ENCODE data around the gene HTR3B. TPM values are rescaled to one million over a fixed set of nuclear protein-coding genes. Genes with fewer than 3 reads are reported as not detected.

The HTR3B gene
- total and polyA plus RNA-seq, 2 experiments from 2014 or later, result 0.42 to 0.77 TPM

- WGBS (ENCODE audit: low lambda C conversion rate, missing lambda C conversion rate), result 64% methylated on average over 3 of the region's 3 CpGs
- no peak overlapping the region for H3K27ac ChIP-seq
- no peaks in the 10 kb centered on the region for H3K9me3 ChIP-seq (ENCODE audit: low read depth)
- H4K20me1 ChIP-seq (ENCODE audit: insufficient read depth, poor library complexity, severe bottlenecking), result peaks cover 4% of the 10 kb centered on the region
- no peak overlapping the region for H2AFZ ChIP-seq
- H3K79me2 ChIP-seq, result peaks cover 55% of the 10 kb centered on the region
- no peak for TF ChIP-seq CTCF (IDR thresholded peaks at IDR 0.05; ENCODE audit: poor library complexity)
- TF ChIP-seq EZH2 (IDR thresholded peaks at IDR 0.05; ENCODE audit: borderline replicate concordance), result no peak
- TF ChIP-seq EZH2phosphoT487 (IDR thresholded peaks at IDR 0.05; ENCODE audit: low read depth, severe bottlenecking, unreplicated experiment), result no peak
- H3K9me2 ChIP-seq (replicated peaks; ENCODE audit: insufficient read depth), result no peaks in the 10 kb centered on the region
- H3K36me3 ChIP-seq (replicated peaks; ENCODE audit: insufficient read depth, low read depth), result no peaks in the 10 kb centered on the region
- H3K4me3 ChIP-seq, result no peak overlapping the region
- no peak for DNase-seq (ENCODE audit: low spot score)
- no peaks in the 10 kb centered on the region for H3K27me3 ChIP-seq
- H3K4me2 ChIP-seq, result no peak overlapping the region
- H3K4me1 ChIP-seq (ENCODE audit: insufficient read depth), result peaks cover 11% of the 10 kb centered on the region
Observed at GRCh38 chr11:113871336-113871735, 33.3 kb upstream of the HTR3B start.

- Histone ChIP-seq H3K36me3 (replicated peaks; ENCODE audit: insufficient read depth, low read depth) (no peaks in the 10 kb centered on the region), H3K9me3 (ENCODE audit: low read depth) (no peaks in the 10 kb centered on the region), H3K27ac (no peak overlapping the region), H3K4me2 (peak overlapping the region; percentile 88), H3K4me1 (ENCODE audit: insufficient read depth) (peaks cover 12% of the 10 kb centered on the region), H4K20me1 (ENCODE audit: insufficient read depth, poor library complexity, severe bottlenecking) (peaks cover 4% of the 10 kb centered on the region), H2AFZ (no peak overlapping the region), H3K79me2 (peaks cover 43% of the 10 kb centered on the region), H3K9me2 (replicated peaks; ENCODE audit: insufficient read depth) (no peaks in the 10 kb centered on the region), H3K4me3 (no peak overlapping the region), H3K27me3 (no peaks in the 10 kb centered on the region)
- 32% methylated on average over 5 of the region's 5 CpGs for WGBS (ENCODE audit: low lambda C conversion rate, missing lambda C conversion rate)
- no peak for DNase-seq (ENCODE audit: low spot score)
- TF ChIP-seq EZH2phosphoT487 (IDR thresholded peaks at IDR 0.05; ENCODE audit: low read depth, severe bottlenecking, unreplicated experiment) (no peak), CTCF (IDR thresholded peaks at IDR 0.05; ENCODE audit: poor library complexity) (no peak), EZH2 (IDR thresholded peaks at IDR 0.05; ENCODE audit: borderline replicate concordance) (no peak)
Observed at GRCh38 chr11:113873236-113873626, 31.4 kb upstream of the HTR3B start.

GRCh38 chr11:113874096-113874495, 30.5 kb upstream of the HTR3B start:
- no peaks in the 10 kb centered on the region for H3K9me3 ChIP-seq (ENCODE audit: low read depth)
- H3K36me3 ChIP-seq (replicated peaks; ENCODE audit: insufficient read depth, low read depth), result no peaks in the 10 kb centered on the region
- peak overlapping the region; percentile 88 for H3K4me2 ChIP-seq
- no peaks in the 10 kb centered on the region for H3K9me2 ChIP-seq (replicated peaks; ENCODE audit: insufficient read depth)
- no peak overlapping the region for H3K27ac ChIP-seq
- DNase-seq (ENCODE audit: low spot score), result no peak
- H4K20me1 ChIP-seq (ENCODE audit: insufficient read depth, poor library complexity, severe bottlenecking), result peaks cover 4% of the 10 kb centered on the region
- 32% methylated on average over 18 of the region's 19 CpGs for WGBS (ENCODE audit: low lambda C conversion rate, missing lambda C conversion rate)
- H2AFZ ChIP-seq, result peak overlapping the region; percentile 97
- TF ChIP-seq EZH2 (IDR thresholded peaks at IDR 0.05; ENCODE audit: borderline replicate concordance) (no peak), CTCF (IDR thresholded peaks at IDR 0.05; ENCODE audit: poor library complexity) (no peak), EZH2phosphoT487 (IDR thresholded peaks at IDR 0.05; ENCODE audit: low read depth, severe bottlenecking, unreplicated experiment) (no peak)
- peaks cover 12% of the 10 kb centered on the region for H3K4me1 ChIP-seq (ENCODE audit: insufficient read depth)
- no peaks in the 10 kb centered on the region for H3K27me3 ChIP-seq
- H3K79me2 ChIP-seq, result peaks cover 43% of the 10 kb centered on the region
- H3K4me3 ChIP-seq, result peak overlapping the region; percentile 85

Data from hepatocyte (in vitro differentiated cells).